8988T (cell line): ENCODE data around the gene CMTM8.

ENCODE experiments used
- DNase-seq: peaks from one replicate; pipeline ENCODE4 v3.0.0; 2011

CMTM8 gene

GRCh38 chr3:32347343-32348125 is 109.1 kb downstream of the CMTM8 start:
- no peak for DNase-seq

- no peak for DNase-seq
Observed at GRCh38 chr3:32349184-32349583, 110.7 kb downstream of the CMTM8 start.

DNA sequence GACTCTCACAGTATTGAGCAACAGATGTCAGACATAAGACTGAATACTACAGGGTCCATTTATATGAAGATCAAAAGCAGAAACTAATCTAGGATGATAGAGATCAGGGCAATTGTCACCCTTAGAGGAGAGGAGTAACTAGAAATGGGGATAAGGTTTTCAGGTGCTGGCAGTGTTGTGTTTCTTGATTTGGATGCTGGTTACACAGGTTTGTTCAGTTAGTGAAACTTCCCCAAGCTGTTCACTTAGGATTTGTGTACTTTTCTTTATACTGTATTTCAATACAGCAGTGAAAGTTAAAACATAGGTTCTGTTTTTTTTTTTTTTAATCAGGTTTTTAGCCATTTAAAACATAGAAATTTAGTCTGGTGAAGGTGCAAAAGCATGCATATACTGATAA is 114.1 kb downstream of the CMTM8 start:
- DNase-seq: no peak

GRCh38 chr3:32353351-32353750 is 114.9 kb downstream of the CMTM8 start:
- DNase-seq: no peak

DNA sequence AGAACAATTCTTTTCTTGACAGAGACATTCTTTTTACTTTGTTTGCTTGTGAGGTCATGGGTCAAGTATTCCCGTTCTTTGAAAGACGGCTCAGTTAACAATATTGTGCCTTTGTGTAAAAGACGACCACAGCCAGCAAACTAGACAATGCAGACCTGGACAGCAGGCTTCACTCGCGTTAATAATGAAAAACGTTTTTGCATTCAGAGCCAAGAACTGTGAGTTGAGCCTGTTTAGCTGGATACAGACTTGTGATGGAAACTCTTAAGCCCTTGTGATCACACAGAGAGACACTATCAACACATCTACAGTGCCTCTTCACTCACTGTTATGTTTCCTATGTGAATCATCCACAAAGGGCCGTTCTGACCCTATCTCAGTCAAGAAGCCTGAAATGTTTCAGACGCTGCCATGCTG is 115.9 kb downstream of the CMTM8 start:
- DNase-seq: no peak

DNA sequence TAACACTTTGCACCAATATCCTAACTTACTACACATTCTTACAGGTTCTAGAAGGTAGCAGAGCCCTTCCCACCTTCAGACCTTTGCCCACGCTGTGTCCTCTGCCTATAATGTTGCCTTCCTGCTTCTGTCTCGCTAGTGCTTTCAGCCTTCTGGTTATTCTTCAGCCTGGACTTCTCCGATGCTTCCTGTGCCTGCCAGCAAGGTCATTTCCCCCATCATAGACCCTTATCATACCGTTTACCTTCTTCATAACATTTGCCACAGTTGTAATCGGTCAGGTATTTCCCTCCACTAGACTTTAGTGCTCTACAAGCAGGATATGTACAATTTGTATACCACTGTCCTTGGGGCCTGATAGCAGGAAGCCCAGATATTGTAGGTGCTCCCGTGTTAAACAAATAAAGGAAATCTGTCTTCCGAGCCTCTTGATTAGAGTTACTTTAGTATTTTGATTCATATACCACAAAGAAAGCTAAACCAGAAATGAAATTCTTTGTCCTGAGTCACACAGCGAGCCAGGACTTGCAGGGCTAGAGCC is 117.3 kb downstream of the CMTM8 start:
- DNase-seq: no peak

GRCh38 chr3:32359766-32360492 is 121.4 kb downstream of the CMTM8 start:
- no peak for DNase-seq

DNA sequence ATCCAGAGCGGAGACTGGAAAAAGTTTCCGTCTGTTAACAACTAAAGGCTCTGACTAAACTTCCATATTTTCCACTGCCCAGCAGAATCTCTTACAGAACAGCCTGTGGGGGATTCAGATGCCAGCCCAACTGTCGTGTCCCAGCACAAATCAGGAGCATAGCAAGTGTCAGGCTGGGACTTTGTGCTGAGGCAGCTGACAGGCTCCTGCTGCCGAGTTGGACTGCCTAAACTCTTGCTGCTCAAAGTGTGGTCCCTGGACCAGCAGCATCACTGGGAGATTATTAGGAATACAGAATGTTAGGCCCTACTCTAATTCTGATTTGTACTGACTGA is 122.0 kb downstream of the CMTM8 start:
- DNase-seq: no peak

DNA sequence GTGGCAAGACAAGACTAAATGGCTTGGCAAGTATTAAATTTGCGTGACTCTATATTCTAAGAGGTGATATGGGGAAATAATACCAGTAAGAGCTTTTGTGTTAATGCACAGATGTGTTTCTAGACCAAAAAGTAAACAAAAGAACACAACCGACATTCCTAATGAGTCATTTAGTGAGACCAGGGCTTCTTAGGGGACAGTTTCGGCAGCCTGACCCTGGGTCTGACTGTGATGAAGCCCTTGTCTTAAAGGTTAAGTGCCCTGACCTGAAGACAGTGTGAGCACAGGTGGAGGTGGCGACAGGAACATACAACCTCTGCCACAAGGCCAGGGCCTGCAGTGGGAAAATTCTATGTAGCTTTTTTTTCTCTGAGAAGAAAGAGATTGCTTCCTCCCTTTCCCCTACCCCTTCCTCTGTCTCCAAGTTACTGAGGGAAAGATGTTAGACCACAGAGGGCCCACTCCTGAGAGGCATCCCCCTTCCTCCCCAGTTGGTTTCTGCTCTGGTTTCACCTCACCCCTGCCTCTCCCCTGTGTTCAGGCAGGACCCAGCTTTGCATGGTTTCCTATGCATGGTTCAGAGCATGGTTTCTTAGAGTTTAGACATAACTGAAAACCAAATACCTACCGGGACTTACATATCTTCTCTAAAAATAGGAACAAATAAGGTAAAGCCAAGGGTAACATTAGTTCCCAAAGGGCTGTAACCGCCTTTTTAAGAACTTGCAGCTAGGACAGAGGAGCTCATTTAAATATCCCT is 128.3 kb downstream of the CMTM8 start:
- DNase-seq: no peak

- DNase-seq: no peak
Observed at GRCh38 chr3:32367442-32367841, 129.0 kb downstream of the CMTM8 start.

DNA sequence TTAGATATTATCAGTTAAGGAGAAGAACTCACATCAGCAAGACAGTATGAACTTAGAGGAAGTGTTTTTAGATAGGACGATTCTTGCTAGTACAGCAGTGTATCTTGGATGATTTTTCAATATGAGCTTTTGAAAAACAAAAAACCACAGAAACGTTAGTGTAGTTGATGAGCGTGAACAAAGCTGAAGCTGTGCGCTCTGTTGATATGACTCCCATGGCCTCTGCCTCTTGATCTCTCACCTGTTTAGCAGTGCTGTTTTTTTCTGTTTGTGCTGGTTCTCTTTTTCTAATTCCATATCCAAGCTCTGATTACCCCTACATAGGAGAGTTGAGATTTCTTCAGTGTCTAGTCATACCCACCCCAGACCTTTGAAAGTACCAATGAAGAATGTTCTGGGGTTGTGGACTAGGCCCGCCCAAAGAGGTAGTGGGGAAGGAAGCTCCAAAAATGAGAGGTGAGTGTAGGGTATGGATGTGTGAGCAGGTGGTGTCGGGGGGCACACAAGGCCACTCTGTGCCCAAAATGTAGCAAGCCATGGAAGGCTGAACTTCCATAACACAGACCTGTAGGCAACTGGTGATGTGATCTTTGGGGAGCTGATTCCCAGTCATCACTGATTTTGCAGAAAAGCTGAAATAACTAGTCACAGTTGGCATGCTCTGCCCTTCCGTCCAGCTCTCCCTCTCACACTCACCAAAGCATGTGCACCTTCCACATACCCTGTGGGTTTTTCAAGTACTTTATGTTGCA is 133.2 kb downstream of the CMTM8 start:
- no peak for DNase-seq

DNA sequence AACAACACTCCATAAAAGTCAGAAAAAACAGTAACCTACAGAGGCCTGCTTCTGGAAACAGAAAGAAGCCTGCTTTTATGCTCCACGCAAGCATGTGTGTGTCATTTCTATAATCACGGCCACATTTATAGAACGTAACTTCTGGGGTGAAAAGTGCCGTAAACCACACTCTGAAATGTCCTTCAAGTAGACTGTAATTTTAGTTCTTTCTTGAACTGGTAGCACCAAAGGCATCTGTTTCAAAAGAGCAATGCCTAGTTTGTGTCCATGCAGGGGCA is 133.7 kb downstream of the CMTM8 start:
- no peak for DNase-seq

DNA sequence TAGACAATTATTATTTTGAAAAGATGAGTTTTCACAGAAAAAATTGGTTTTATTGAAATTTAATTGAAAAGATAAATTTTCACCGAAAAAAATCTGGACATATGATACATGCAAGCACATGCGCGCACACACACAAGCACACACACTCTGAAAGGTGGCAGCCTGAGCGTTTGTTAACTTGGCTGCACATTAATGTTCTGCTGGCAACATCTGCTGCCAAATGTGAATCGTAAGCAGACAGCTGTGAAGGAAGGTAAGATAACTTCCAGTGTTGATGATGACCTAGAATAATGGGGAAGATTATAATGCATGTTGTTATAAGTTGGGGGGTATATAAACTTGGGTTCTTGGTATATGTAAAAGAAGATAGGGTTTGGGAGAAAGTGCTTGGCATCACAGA is 134.8 kb downstream of the CMTM8 start:
- DNase-seq: no peak

- no peak for DNase-seq
Observed at GRCh38 chr3:32373844-32374243, 135.4 kb downstream of the CMTM8 start.

- DNase-seq: no peak
Observed at GRCh38 chr3:32374788-32375595, 136.5 kb downstream of the CMTM8 start.

- DNase-seq: no peak
Observed at GRCh38 chr3:32375596-32375930, 137.1 kb downstream of the CMTM8 start.

GRCh38 chr3:32376115-32376514 is 137.6 kb downstream of the CMTM8 start:
- DNase-seq: no peak

DNA sequence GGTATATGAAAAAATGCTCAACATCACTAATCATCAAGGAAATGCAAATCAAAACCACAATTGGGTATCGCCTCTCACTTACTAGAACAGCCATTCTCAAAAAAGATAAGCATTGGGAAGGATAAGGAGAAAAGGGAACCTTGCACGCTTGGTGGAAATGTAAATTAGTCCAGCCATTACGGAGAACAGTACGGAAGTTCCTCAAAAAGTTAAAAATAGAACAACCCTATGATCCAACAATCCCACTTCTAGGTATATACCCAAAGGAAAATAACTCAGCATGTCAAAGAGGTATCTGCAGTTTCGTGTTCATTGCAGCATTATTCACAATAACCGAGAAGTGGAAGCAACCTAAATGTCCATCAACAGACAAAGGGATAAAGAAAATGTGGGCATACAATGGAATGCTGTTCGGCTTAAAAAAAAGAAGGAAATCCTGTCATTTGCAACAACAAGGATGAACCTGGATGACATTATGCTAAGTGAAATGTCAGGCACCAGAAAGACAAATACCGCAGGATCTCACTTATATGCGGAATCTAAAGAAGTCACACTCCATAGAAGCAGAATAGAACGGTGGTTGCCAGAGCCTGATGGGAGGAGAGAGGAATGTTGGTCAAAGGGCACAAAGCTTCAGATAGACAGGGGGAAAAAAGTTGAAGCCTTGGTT is 141.5 kb downstream of the CMTM8 start:
- no peak for DNase-seq

DNA sequence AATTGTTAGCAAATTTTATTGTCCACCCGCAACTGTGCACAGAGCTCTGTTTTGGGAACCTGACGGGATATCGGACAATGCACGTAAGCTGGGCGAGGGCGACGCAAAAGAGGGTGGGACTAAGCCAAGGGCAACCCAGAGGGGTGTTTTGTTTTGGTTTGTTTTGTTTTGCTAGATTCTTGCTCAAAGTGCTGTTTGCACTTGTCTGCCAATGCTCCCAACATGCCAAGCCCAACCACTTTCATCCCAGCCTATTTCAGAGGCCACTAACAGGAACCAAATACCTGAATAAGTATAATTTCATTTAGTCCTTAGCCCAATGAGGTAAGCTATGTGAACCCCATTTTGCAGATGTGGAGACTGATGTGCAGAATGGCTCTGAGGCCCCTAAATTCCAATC is 143.4 kb downstream of the CMTM8 start:
- DNase-seq: no peak

GRCh38 chr3:32383136-32383711 is 144.7 kb downstream of the CMTM8 start:
- DNase-seq: no peak

- DNase-seq: no peak
Observed at GRCh38 chr3:32384938-32385337, 146.5 kb downstream of the CMTM8 start.
